Large intestine (tissue), 12 donors: ENCODE measurements around the gene FAM110D. TPM values are rescaled to one million over a fixed set of nuclear protein-coding genes. Genes with fewer than 3 reads are reported as not detected.

Experiments used
- DNase-seq, 2 donors: peaks; one replicate each; pipeline versions ENCODE4 v3.0.0 to v3.0.0-alpha.2; 2013
- H3K27ac ChIP-seq: one replicate; pipeline ENCODE4 v1.5.1; 2013; ENCODE audit warnings: low read length
- H3K27me3 ChIP-seq: 2 replicates; pipeline ENCODE4 v1.6.1; 2013; ENCODE audit warnings: low read length; ENCODE audit not compliant: control insufficient read depth, insufficient read depth
- H3K36me3 ChIP-seq: 2 replicates; pipeline ENCODE4 v1.6.1; 2013; ENCODE audit warnings: low read length; ENCODE audit not compliant: control insufficient read depth, insufficient read depth
- H3K4me1 ChIP-seq: one replicate; pipeline ENCODE4 v1.6.1; 2013; ENCODE audit warnings: low read length; ENCODE audit not compliant: control insufficient read depth, insufficient read depth
- H3K4me3 ChIP-seq: one replicate; pipeline ENCODE4 v1.5.1; 2013; ENCODE audit warnings: low read length
- H3K9me3 ChIP-seq: one replicate; pipeline ENCODE4 v1.6.1; 2013; ENCODE audit warnings: mild to moderate bottlenecking, low read depth, low read length, moderate library complexity; ENCODE audit not compliant: control insufficient read depth
- WGBS: methylation state at CpG from one replicate; pipeline ENCODE4 v1.1.5; 2013; ENCODE audit warnings: low lambda C conversion rate; ENCODE audit not compliant: insufficient coverage; 5-methylcytosine and 5-hydroxymethylcytosine counted together
- long read RNA-seq, 11 donors: transcript quantifications; one replicate each; lab custom pipeline, GENCODE V29; 2026
- polyA plus RNA-seq: library from polyadenylated mRNA; unstranded; fragments of 120-200 nt; gene quantifications from one replicate; pipeline ENCODE4 v1.2.1, GENCODE V29; 2013

FAM110D gene
- polyA plus RNA-seq, result 0.51 TPM
- long read RNA-seq, donor 1, partial matches to known transcripts, result 0 of 1 reads
- long read RNA-seq, donor 1, other reads (novel, unspliced or antisense), result 0 of 1 reads
- long read RNA-seq, donor 2, partial matches to known transcripts, result 0 of 2 reads
- long read RNA-seq, donor 2, other reads (novel, unspliced or antisense), result 0 of 2 reads
- long read RNA-seq, donor 3, result 0 reads
- long read RNA-seq, donor 4, result 0 reads
- long read RNA-seq, donor 5, result 0 reads
- long read RNA-seq, donor 6, result 0 reads
- long read RNA-seq, donor 7, result 0 reads
- long read RNA-seq, donor 8, partial matches to known transcripts, result 0 of 4 reads
- long read RNA-seq, donor 8, other reads (novel, unspliced or antisense), result 0 of 4 reads
- long read RNA-seq, donor 9, result 0 reads
- long read RNA-seq, donor 10, partial matches to known transcripts, result 0 of 1 reads
- long read RNA-seq, donor 10, other reads (novel, unspliced or antisense), result 0 of 1 reads
- long read RNA-seq, donor 11, partial matches to known transcripts, result 0 of 2 reads
- long read RNA-seq, donor 11, other reads (novel, unspliced or antisense), result 0 of 2 reads

DNA sequence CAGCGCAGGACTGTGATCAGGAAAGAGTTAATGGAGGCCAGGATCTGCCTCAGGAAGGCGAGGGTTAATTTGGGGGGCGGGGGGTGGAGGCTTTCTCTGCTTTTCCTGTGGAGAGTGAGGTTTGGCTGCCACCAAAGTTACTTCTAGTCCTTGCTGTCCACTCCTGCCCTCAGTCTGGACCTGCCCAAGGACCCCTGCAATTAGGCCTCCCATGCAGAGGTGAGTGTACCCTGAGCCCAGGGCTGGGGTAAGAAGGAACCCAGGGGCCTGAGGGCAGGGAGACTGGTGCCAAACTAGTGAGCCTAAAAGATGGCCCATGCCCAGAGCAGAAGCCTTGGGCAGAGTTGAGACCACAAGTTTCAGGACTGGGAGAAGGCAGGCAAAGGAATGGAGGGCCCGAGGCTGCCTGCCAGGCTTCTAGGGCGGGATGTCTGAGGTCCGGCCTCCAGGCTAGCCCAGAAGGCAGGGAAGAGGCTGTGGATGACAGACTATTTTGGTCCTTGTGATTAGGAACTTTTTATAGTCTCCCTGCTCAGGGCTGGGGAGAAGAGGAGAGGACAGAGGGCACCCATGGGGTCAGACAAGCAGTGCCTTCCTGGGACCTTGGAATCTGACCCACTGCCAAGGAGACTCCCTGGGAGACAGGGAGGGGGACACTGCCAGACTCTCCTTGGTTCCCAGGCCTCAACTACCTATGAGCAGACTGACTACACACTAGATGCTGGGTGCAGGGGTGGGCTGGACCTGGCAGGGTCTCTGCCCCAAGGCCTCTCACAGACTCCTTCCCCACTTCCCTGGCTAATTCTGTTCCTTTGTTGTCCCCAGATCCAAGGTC lies at the start of gene FAM110D:
FAM110D (plus strand) TSS at position 172 of the 835 bp plus-strand sequence. CDS start 2,213 bp downstream, outside the sequence.
- no CpG with 5 or more reads among the region's 6 CpGs for WGBS
- DNase-seq, result no peak
- Histone ChIP-seq H3K27me3 (peaks cover 59% of the 10 kb centered on the region), H3K9me3 (peaks cover 5% of the 10 kb centered on the region), H3K4me1 (peaks cover 12% of the 10 kb centered on the region), H3K27ac (no peak within 1 kb of the TSS), H3K4me3 (no peak within 1 kb of the TSS), H3K36me3 (no peaks in the 10 kb centered on the region)

DNA sequence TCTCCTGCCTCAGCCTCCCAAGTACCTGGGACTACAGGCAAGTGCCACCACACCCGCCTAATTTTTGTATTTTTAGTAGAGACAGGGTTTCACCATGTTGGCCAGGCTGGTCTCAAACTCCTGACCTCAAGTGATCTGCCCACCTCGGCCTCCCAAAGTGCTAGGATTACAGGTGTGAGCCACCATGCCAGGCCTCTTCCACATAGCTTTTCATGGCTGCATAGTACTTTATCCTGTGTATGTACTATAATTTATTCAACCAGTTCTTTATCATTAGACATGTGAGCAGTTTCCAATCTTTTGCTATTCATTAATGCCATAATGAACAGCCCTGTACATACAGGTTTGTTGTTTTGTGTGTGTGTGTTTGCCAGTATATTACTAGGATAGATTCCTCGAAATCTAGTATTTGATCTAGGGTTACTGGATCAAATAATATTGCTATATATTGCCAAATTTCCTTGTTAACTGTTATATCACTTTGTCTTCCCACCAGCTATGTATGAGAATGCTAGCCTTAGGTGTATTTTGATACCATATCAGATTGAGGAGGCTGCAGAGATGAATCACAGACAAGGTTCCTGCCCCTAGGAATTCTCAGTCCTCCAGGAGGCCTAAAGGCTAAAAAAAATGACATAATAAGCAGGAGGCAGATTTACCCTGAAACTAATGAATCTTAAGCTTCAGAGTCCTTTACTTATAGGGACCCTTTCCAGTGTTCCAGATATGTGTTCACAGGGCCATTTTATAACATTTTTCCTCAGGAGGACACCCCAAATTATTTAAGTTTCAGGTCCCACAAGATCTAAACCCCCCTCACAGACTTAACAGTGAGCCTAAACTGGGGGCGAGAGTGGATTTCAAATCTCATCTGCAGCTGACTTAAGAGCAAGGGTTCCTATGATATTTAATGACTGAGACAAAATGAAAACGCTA lies 49.4 kb upstream of the FAM110D start:
- DNase-seq, result no peak
- no peak overlapping the region for H3K27ac ChIP-seq
- no peak overlapping the region for H3K4me3 ChIP-seq
- H3K36me3 ChIP-seq, result peaks cover 5% of the 10 kb centered on the region
- peaks cover 21% of the 10 kb centered on the region for H3K4me1 ChIP-seq
- H3K27me3 ChIP-seq, result no peaks in the 10 kb centered on the region
- 20% methylated on average over 1 of the region's 5 CpGs for WGBS
- H3K9me3 ChIP-seq, result no peaks in the 10 kb centered on the region

DNA sequence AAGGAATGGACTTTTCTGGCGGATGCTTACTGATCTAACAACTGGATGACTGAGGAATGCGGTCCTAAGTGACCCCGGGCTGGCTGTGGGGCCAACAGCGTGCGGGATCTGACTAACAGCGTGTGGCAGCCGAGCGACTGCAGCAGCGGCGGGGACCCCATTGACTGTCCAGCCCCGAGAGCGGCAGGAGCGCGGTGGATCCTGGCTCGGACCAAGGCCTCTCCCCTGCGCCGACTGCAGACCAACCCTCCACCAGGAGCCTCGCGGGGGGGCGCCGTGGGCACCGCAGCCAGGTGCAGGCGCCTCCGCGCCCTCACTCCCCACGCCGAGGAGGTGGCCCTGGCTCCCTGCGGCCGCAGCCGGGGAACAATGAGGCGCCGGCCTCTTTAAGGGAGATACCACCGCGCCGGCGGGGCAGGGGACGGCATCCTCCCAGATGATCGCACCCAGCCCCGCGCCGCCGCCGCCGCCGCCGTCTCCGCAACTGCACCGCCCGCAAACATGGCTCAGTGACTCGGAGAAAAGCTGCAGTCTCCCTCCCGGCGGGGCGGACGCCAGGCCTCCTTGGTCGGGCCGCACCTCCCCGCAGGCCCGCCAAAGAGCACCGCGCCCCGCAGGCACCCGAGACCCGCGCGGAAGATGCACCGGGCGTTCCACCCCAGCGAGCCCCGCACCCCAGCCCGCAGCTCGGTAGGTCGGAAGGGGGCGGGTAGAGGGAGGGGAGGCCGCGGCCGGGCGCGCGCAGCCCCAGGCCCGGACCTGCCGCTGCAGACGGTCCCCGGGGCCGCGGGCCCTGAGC lies 47.9 kb upstream of the FAM110D start:
- no CpG with 5 or more reads among the region's 85 CpGs for WGBS
- DNase-seq, result peak; percentile 75 to 90

DNA sequence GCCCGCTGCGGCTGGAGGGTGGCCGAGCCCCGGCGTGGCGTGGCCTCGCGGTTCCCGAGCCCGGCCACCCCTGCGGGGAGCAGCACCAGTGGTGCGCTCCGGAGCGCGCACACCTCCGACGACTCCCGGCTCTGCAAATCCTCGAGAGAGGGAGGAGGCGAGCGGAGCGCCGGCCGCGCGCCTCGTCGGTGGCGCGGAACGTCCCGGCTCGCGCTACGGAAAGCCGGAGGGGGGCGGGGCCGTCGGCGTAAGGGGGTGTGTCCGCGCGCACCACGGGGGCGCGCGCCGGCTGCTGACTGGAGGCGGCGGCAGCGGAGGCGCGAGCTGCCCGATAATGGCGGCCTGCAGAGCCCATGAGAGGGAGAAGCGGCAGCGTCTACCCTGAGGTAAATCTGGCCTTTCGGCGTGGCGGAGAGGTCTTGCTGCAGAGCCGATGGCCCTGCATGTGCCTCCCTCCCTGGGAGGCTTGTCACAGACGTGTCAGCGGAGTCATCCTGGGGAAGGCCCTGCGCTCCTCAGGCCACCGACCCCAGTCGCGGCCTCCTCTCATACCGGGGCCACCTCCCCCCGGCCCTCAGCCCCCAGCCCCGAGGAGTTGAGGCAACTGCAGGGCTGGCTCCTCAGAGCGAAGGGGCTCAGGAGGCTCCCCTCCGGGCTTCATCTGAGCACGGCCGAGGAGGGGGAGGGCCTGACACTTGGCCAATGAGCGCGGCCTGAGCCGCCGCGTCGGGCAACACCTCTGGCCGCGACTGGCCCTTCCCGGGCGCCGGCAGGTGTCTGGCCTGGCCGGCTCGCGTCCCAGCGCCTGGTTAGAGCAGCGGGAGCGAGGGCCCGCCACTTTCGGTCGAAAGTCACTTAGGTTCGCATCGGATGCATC lies 47.1 kb upstream of the FAM110D start, which contains the start of gene PDIK1L:
PDIK1L (plus strand) TSS at position 295 of the 877 bp plus-strand sequence. CDS start 2,485 bp downstream, outside the sequence.
- WGBS, result no CpG with 5 or more reads among the region's 96 CpGs
- H3K27me3 ChIP-seq, result no peaks in the 10 kb centered on the region
- H3K27ac ChIP-seq, result peak within 1 kb of the TSS; percentile 100
- H3K4me1 ChIP-seq, result peaks cover 18% of the 10 kb centered on the region
- DNase-seq, result peak; percentile 98 to 99
- peak within 1 kb of the TSS; percentile 100 for H3K4me3 ChIP-seq
- peaks cover 22% of the 10 kb centered on the region for H3K36me3 ChIP-seq
- H3K9me3 ChIP-seq, result no peaks in the 10 kb centered on the region

More for the DNA sequence above, 47.9 kb upstream of the FAM110D start:
- Histone ChIP-seq H3K4me1 (peaks cover 18% of the 10 kb centered on the region), H3K27me3 (no peaks in the 10 kb centered on the region), H3K4me3 (peak overlapping the region; percentile 56), H3K27ac (peak overlapping the region; percentile 76), H3K36me3 (peaks cover 14% of the 10 kb centered on the region), H3K9me3 (no peaks in the 10 kb centered on the region)

DNA sequence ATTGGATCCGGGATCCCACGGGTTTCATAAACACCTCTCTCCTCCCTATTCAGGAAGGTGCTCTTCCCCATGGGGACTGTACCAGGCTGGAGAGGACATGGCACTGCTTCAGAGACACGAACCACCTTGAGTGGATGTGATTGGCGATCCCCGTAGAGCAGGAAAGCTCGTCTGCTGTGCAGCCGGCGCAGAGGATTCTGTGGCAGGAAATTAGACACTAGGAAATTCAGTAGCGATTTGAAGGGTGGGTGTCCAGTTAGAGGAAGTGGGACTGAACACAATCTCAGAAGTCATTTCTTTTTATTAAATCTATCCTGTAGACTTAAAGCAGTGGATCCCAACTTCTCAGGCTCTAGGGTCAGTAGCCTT lies 46.5 kb upstream of the FAM110D start:
- peaks cover 18% of the 10 kb centered on the region for H3K4me1 ChIP-seq
- H3K27ac ChIP-seq, result peak overlapping the region; percentile 100
- no peaks in the 10 kb centered on the region for H3K27me3 ChIP-seq
- 10% methylated on average over 2 of the region's 9 CpGs for WGBS
- no peaks in the 10 kb centered on the region for H3K9me3 ChIP-seq
- no peak for DNase-seq
- peaks cover 26% of the 10 kb centered on the region for H3K36me3 ChIP-seq
- peak overlapping the region; percentile 100 for H3K4me3 ChIP-seq

DNA sequence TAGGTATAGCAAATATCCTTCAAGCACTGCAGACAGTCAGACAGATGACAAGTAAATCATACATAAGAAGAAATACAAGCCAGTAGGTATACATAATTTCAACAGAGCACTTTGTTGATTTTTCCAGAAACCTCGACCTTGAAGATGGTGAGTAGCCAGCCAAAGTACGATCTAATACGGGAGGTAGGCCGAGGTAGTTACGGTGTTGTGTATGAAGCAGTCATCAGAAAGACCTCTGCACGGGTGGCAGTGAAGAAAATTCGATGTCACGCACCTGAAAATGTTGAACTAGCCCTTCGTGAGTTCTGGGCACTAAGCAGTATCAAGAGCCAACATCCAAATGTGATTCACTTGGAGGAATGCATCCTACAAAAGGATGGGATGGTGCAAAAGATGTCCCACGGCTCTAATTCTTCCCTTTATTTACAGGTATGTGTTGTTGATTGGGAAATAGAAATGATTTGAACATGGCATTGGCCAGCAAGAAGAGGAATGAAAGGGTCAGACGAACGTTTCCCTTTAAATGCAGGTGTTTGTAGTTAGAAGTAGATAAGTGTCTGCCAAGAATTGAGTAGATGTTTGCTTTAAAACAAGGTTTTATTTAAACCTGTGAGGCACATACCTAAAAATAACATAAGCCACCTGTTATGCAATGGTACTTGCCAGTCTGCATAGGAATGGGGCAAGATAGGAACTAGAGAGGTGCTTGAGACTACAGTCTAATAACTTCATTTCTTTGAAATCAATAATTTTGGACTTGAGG lies 44.5 kb upstream of the FAM110D start:
- WGBS, result 55% methylated on average over 4 of the region's 12 CpGs
- Histone ChIP-seq H3K9me3 (no peaks in the 10 kb centered on the region), H3K27ac (no peak overlapping the region), H3K4me1 (peaks cover 18% of the 10 kb centered on the region), H3K4me3 (no peak overlapping the region), H3K36me3 (peaks cover 38% of the 10 kb centered on the region), H3K27me3 (no peaks in the 10 kb centered on the region)
- no peak for DNase-seq

DNA sequence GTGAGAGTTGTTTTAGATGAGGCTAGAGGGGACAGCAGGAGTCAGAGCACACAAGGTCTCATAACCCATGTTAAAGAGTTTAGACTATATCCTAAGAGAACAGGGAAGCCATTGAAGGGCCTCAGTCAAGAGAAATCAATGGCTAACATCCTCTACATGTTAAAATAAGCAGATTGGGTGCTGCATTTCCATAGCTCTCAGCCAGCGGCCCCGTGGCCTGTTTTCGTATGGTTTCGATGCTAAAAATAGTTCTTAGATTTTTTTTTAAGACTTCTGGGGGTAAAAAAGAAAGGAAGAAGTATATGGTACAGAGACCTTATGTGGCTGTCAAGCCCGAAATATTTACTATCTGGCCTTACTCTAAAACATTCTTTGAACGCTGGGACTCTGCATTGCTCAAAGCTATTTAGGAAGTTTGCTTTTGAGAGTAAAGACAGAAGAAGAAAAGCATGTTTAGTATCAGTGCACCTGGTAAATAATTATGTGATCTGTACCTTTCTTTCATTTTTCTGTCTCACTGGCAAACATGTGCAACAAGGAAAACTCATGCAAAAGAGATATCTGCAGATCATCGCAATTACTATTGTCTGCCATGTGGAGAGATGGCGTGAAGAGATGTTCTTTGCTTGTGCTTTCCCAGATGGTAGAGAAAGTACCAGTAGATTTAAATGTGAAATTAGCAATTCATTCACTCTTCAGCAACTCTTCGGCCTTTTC lies 38.8 kb upstream of the FAM110D start:
- Histone ChIP-seq H3K9me3 (no peaks in the 10 kb centered on the region), H3K4me3 (no peak overlapping the region), H3K27ac (no peak overlapping the region), H3K4me1 (no peaks in the 10 kb centered on the region), H3K36me3 (peaks cover 32% of the 10 kb centered on the region), H3K27me3 (no peaks in the 10 kb centered on the region)
- WGBS, result 92% methylated on average over 2 of the region's 9 CpGs
- no peak for DNase-seq
